HepG2 (cell line): ENCODE results near the gene EMID1. TPM values are rescaled to one million over a fixed set of nuclear protein-coding genes. Genes with fewer than 3 reads are reported as not detected.

ENCODE experiments used
- ATAC-seq: fragments of 200-7000 bp; cut with Tn5 transposase; 3 replicates; pipeline ENCODE4 v1.9.1; 2020; ENCODE audit warnings: mild to moderate bottlenecking, moderate library complexity
- BruUV-seq: library from RNA; stranded (reverse); fragments of 400-500 nt; replicated peaks from 2 replicates; lab custom pipeline; 2021; lab: Mats Ljungman, UMichigan
- CTCF ChIA-PET: fragments of 300-600 bp; formaldehyde crosslinking; extraction: SDS; loops from one replicate; lab custom pipeline; 2021; ENCODE audit warnings: low total read pairs, inconsistent platforms, low intra/inter-chr PET ratio; lab: Yijun Ruan, JAX
- POLR2A ChIA-PET: fragments of 350-600 bp; sonication (Branson Sonifier 250); formaldehyde crosslinking; loops from one replicate; lab custom pipeline; 2020; ENCODE audit warnings: antibody characterized with exemption, inconsistent platforms; lab: Yijun Ruan, JAX
- DNase-seq: peaks from one replicate; pipeline ENCODE4 v3.0.0-alpha.2; 2015; ENCODE audit warnings: low spot score
- FAIRE-seq: peaks from 3 replicates; lab custom pipeline; 2011; peaks lifted over from hg19 to GRCh38; lab: Jason Lieb, UNC
- H2AFZ ChIP-seq: one replicate; pipeline ENCODE4 v1.6.1; 2011; ENCODE audit warnings: low read length, inconsistent platforms
- H3K27ac ChIP-seq: fragments of 300-600 bp; 3 replicates; pipeline ENCODE4 v1.8.0; 2011; ENCODE audit warnings: mixed run types, mild to moderate bottlenecking, mixed read lengths, low read length, inconsistent platforms; ENCODE audit not compliant: insufficient read depth; ENCODE audit errors: extremely low read length
- H3K27me3 ChIP-seq, 2 experiments: fragments of 200-600 bp in 1 of 2; 2 replicates in 1 of 2; 3 replicates in 1 of 2; pipeline versions ENCODE4 v1.6.0 to v1.8.0; 2011; ENCODE audit warnings: low read length in 2 of 2, mild to moderate bottlenecking in 2 of 2, moderate library complexity in 2 of 2, inconsistent platforms in 1 of 2; ENCODE audit not compliant: insufficient read depth in 2 of 2, control insufficient read depth in 1 of 2
- H3K36me3 ChIP-seq, 2 experiments: fragments of 200-600 bp in 1 of 2; replicated peaks in 1 of 2; 2 replicates in 1 of 2; 3 replicates in 1 of 2; pipeline versions ENCODE4 v1.5.1 to v1.8.0; 2011; ENCODE audit warnings: low read length in 2 of 2, inconsistent platforms in 1 of 2; ENCODE audit not compliant: insufficient read depth in 2 of 2, control insufficient read depth in 1 of 2
- H3K4me1 ChIP-seq: 2 replicates; pipeline ENCODE4 v1.5.1; 2012; ENCODE audit warnings: low read length, inconsistent platforms; ENCODE audit not compliant: insufficient read depth
- H3K4me2 ChIP-seq: 2 replicates; pipeline ENCODE4 v1.6.0; 2011; ENCODE audit warnings: low read depth, low read length, inconsistent platforms
- H3K4me3 ChIP-seq, 3 experiments: fragments of 200-600 bp in 1 of 3; sonication (generic), shearing (Covaris generic) in 1 of 3; replicated peaks in 1 of 3; 2 replicates each; pipeline ENCODE4 v1.5.1; 2011 to 2016; ENCODE audit warnings: low read length in 3 of 3, inconsistent platforms in 2 of 3, low read depth in 2 of 3, mild to moderate bottlenecking in 2 of 3, control low read depth in 1 of 3, mixed read lengths in 1 of 3; ENCODE audit not compliant: insufficient read depth in 1 of 3
- H3K79me2 ChIP-seq: one replicate; pipeline ENCODE4 v1.6.1; 2011; ENCODE audit warnings: low read length, inconsistent platforms; ENCODE audit not compliant: insufficient read depth
- H3K9ac ChIP-seq: 2 replicates; pipeline ENCODE4 v1.6.0; 2011; ENCODE audit warnings: mild to moderate bottlenecking, low read depth, low read length, inconsistent platforms; ENCODE audit not compliant: insufficient read depth
- H3K9me3 ChIP-seq: 2 replicates; pipeline ENCODE4 v1.5.1; 2012; ENCODE audit warnings: mild to moderate bottlenecking, low read length
- H4K20me1 ChIP-seq: 2 replicates; pipeline ENCODE4 v1.6.0; 2011; ENCODE audit warnings: inconsistent platforms, mild to moderate bottlenecking, low read length, moderate library complexity; ENCODE audit not compliant: insufficient read depth
- CREBL2 ChIP-seq: sonication (generic); formaldehyde crosslinking; IDR thresholded peaks from 2 replicates; pipeline ENCODE4 v1.8.1; 2023; ENCODE audit warnings: missing genetic modification reagents, mild to moderate bottlenecking, borderline replicate concordance
- GABPB1 ChIP-seq: IDR thresholded peaks from 2 replicates; pipeline ENCODE4 v1.6.1; 2016; ENCODE audit warnings: mild to moderate bottlenecking, missing genetic modification reagents, moderate library complexity, missing compliant biosample characterization
- GATA4 ChIP-seq: sonication (generic); IDR thresholded peaks from 2 replicates; pipeline ENCODE4 v1.6.1; 2016; ENCODE audit warnings: antibody characterized with exemption, low read depth, borderline replicate concordance
- MTF1 ChIP-seq: sonication (generic); formaldehyde crosslinking; IDR thresholded peaks from 2 replicates; pipeline ENCODE4 v1.5.0; 2020; ENCODE audit warnings: missing genetic modification reagents
- PHF20 ChIP-seq: sonication (generic); formaldehyde crosslinking; IDR thresholded peaks from 2 replicates; pipeline ENCODE4 v1.5.0; 2020; ENCODE audit warnings: mild to moderate bottlenecking, missing genetic modification reagents
- SOX6 ChIP-seq, 2 experiments: fragments of 450-650 bp in 1 of 2; sonication (generic) in 1 of 2; formaldehyde crosslinking in 1 of 2; IDR thresholded peaks; 2 replicates each; pipeline versions ENCODE4 v1.4.0 to v1.6.1; 2017 to 2020; ENCODE audit warnings: antibody characterized with exemption in 1 of 2, mild to moderate bottlenecking in 1 of 2, missing genetic modification reagents in 1 of 2
- SRSF4 ChIP-seq: fragments of 200-400 bp; formaldehyde crosslinking; IDR thresholded peaks from one replicate; pipeline ENCODE4 v1.6.1; 2018; ENCODE audit warnings: mild to moderate bottlenecking, low read depth, low read length, moderate library complexity; ENCODE audit not compliant: poor library complexity, severe bottlenecking
- TBL1XR1 ChIP-seq: fragments of 150-350 bp; IDR thresholded peaks from 2 replicates; pipeline ENCODE4 v1.6.1; 2014; ENCODE audit warnings: borderline replicate concordance, low read length; ENCODE audit not compliant: partially characterized antibody
- ZBTB46 ChIP-seq: sonication (generic); formaldehyde crosslinking; IDR thresholded peaks from 2 replicates; pipeline ENCODE4 v1.4.0; 2020; ENCODE audit warnings: mild to moderate bottlenecking, missing genetic modification reagents, borderline replicate concordance
- ZNF543 ChIP-seq: sonication (generic); formaldehyde crosslinking; IDR thresholded peaks from 2 replicates; pipeline ENCODE4 v1.4.0; 2020; ENCODE audit warnings: mild to moderate bottlenecking, missing genetic modification reagents
- WGBS: methylation state at CpG from one replicate; pipeline ENCODE4 v1.1.6; 2017; ENCODE audit warnings: low lambda C conversion rate; 5-methylcytosine and 5-hydroxymethylcytosine counted together
- in situ Hi-C: cut with HindIII; loops from 2 replicates; pipeline ENCODE4 v1.10.0; 2017; ENCODE audit warnings: low pct_unique_long_range_greater_than_20kb; ENCODE audit not compliant: extremely low pct_ligation_motif_present
- intact Hi-C: fragments of 100-400 bp; cut with micrococcal nuclease; formaldehyde crosslinking; loops from one replicate; pipeline ENCODE4 v1.10.0; 2022; ENCODE audit not compliant: unreplicated experiment
- polyA plus RNA-seq, 8 experiments: library from polyadenylated mRNA; depleted of rRNA in 3 of 8; stranded (reverse) in 7 of 8; unstranded in 1 of 8; fragments of >200 nt; fragmentation: Illumina TruSeq in 4 of 8; extraction: Trizol in 4 of 8; gene quantifications; 2 replicates each; pipeline versions ENCODE4 v1.2.1 to v1.2.3, GENCODE V29; 2011 to 2016; ENCODE audit warnings: low read depth in 4 of 8, missing spikeins in 1 of 8, mixed read lengths in 1 of 8; ENCODE audit not compliant: insufficient read depth in 1 of 8
- total RNA-seq, 5 experiments: library from RNA; depleted of rRNA; stranded (reverse); fragments of >200 nt; fragmentation: Illumina TruSeq; extraction: Trizol; gene quantifications; 2 replicates each; pipeline ENCODE4 v1.2.3, GENCODE V29; 2016; ENCODE audit warnings: low read depth in 1 of 5

Gene EMID1
- total and polyA plus RNA-seq, 2 of the 13 experiments (the other 11 are each of a cell fraction or from before 2014, with no cell fraction given) = 0.45 to 0.82 TPM

DNA sequence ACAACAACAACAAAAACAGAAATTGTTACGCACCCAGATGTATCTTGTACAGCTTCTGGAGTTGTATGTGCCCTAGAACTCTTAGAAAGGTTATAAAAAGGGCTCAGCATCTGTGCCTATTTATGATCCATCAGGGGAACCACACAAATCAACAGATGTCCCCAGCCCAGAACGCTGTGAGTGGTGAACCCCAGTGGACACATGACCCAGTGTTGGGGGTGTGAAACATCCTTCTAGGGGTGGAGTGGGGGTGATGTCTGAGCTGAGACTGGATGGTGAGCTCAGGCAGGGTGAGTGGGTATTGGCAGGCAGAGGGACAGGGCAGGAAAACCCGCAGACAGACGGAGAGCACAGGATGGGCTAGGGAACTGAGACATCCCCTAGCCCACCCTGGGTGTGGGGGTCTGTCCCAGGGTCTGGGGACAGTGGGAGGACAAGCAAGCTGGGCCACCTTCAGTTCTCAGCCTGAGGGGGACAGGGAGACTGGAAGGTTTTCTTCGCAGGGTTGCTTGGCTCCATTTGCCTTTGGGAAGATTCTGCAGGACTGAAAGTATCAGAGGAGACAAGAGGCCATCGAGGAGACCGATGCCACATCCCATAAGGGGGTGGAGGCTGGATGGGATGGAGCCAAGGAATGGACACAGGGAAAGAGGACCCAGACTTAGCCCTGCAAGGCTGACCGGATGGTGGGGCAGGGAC, 5.8 kb upstream of the EMID1 start:
- 37% methylated on average over 8 of the region's 8 CpGs for WGBS
- Histone ChIP-seq H3K9me3 (no peaks in the 10 kb centered on the region), H3K4me1 (peaks cover 38% of the 10 kb centered on the region), H2AFZ (no peak overlapping the region), H3K79me2 (no peaks in the 10 kb centered on the region), H3K9ac (no peak overlapping the region), H3K4me2 (no peak overlapping the region), H3K36me3 (no peaks in the 10 kb centered on the region), H3K27me3 (peaks cover 3 to 28% of the 10 kb centered on the region in 2 experiments; a peak in 3 of 5 replicates), H3K27ac (no peak overlapping the region), H4K20me1 (no peaks in the 10 kb centered on the region), H3K4me3 (no peak overlapping the region)
- ATAC-seq = no peak
- FAIRE-seq = no peak
- no peak for TF ChIP-seq PHF20 (CRISPR knock-in tag)
- TF ChIP-seq ZNF543 (CRISPR knock-in tag) = no peak
- TF ChIP-seq SRSF4 = no peak
- no peak for TF ChIP-seq SOX6 (IDR thresholded peaks at IDR 0.05)
- no peak for TF ChIP-seq SOX6 (CRISPR knock-in tag; IDR thresholded peaks at IDR 0.05)
- no peak for TF ChIP-seq CREBL2
- no peak for TF ChIP-seq TBL1XR1
- no peak for TF ChIP-seq GABPB1
- TF ChIP-seq ZBTB46 (CRISPR knock-in tag) = no peak
- no peak for TF ChIP-seq GATA4
- no peak for TF ChIP-seq MTF1 (CRISPR knock-in tag)
- in situ Hi-C loops = loop anchor here (5.0 kb wide), 1 partner anchor 47 kb away; no protein-coding TSS in a partner anchor
- ChIA-PET POLR2A (no interaction called here), CTCF (no interaction called here)
- BruUV-seq = no TSS peak
- no peak for DNase-seq
- intact Hi-C loops = no loop called here
